H9 (cell line): ENCODE results near the gene ABHD16B. TPM values are rescaled to one million over a fixed set of nuclear protein-coding genes. Genes with fewer than 3 reads are reported as not detected.

Source experiments
- DNase-seq: peaks from one replicate; pipeline ENCODE4 v3.0.0-alpha.2; 2017
- H2AFZ ChIP-seq: one replicate; pipeline ENCODE4 v1.6.1; 2013; ENCODE audit warnings: mild to moderate bottlenecking, low read length, control low read depth, moderate library complexity
- H2AK5ac ChIP-seq: 2 replicates; pipeline ENCODE4 v1.6.1; 2013; ENCODE audit warnings: low read length, control low read depth, mixed read lengths; ENCODE audit not compliant: insufficient read length
- H2BK120ac ChIP-seq: one replicate; pipeline ENCODE4 v1.6.1; 2013; ENCODE audit warnings: low read depth, mild to moderate bottlenecking, low read length, control low read depth, inconsistent platforms; ENCODE audit not compliant: poor library complexity, severe bottlenecking
- H2BK12ac ChIP-seq: 2 replicates; pipeline ENCODE4 v1.6.1; 2013; ENCODE audit warnings: low read length, control low read depth, mixed read lengths, low read depth; ENCODE audit not compliant: insufficient read length
- H2BK15ac ChIP-seq: 2 replicates; pipeline ENCODE4 v1.6.1; 2013; ENCODE audit warnings: low read depth, low read length, control low read depth
- H2BK20ac ChIP-seq: one replicate; pipeline ENCODE4 v1.6.1; 2013; ENCODE audit warnings: low read depth, mild to moderate bottlenecking, low read length, control low read depth, inconsistent platforms; ENCODE audit not compliant: poor library complexity, severe bottlenecking
- H2BK5ac ChIP-seq: 2 replicates; pipeline ENCODE4 v1.6.1; 2013; ENCODE audit warnings: low read length, control low read depth, mixed read lengths; ENCODE audit not compliant: insufficient read length
- H3K14ac ChIP-seq: 2 replicates; pipeline ENCODE4 v1.6.1; 2013; ENCODE audit warnings: low read length, control low read depth; ENCODE audit not compliant: insufficient read depth
- H3K18ac ChIP-seq: 2 replicates; pipeline ENCODE4 v1.6.1; 2013; ENCODE audit warnings: low read depth, mild to moderate bottlenecking, mixed read lengths, low read length, control low read depth; ENCODE audit not compliant: insufficient read length
- H3K23ac ChIP-seq: 2 replicates; pipeline ENCODE4 v1.6.1; 2013; ENCODE audit warnings: low read length, control low read depth, mixed read lengths, low read depth; ENCODE audit not compliant: insufficient read length
- H3K23me2 ChIP-seq: 2 replicates; pipeline ENCODE4 v1.6.1; 2013; ENCODE audit warnings: low read depth, mild to moderate bottlenecking, mixed read lengths, low read length, control low read depth; ENCODE audit not compliant: insufficient read length, poor library complexity, severe bottlenecking
- H3K27ac ChIP-seq: 2 replicates; pipeline ENCODE4 v1.5.1; 2013; ENCODE audit warnings: low read length, control low read depth, mixed read lengths, low read depth; ENCODE audit not compliant: insufficient read length
- H3K27me3 ChIP-seq: 2 replicates; pipeline ENCODE4 v1.6.1; 2013; ENCODE audit warnings: low read length, control low read depth, inconsistent platforms; ENCODE audit not compliant: insufficient read depth
- H3K4ac ChIP-seq: 2 replicates; pipeline ENCODE4 v1.6.1; 2013; ENCODE audit warnings: low read depth, mild to moderate bottlenecking, control low read depth, inconsistent platforms, low read length, moderate library complexity
- H3K4me1 ChIP-seq: 2 replicates; pipeline ENCODE4 v1.6.1; 2013; ENCODE audit warnings: low read length, control low read depth, inconsistent platforms; ENCODE audit not compliant: insufficient read depth
- H3K4me2 ChIP-seq: 2 replicates; pipeline ENCODE4 v1.6.1; 2013; ENCODE audit warnings: low read length, control low read depth, mixed read lengths; ENCODE audit not compliant: insufficient read length, insufficient read depth
- H3K56ac ChIP-seq: 2 replicates; pipeline ENCODE4 v1.6.1; 2013; ENCODE audit warnings: low read depth, mild to moderate bottlenecking, mixed read lengths, low read length, control low read depth; ENCODE audit not compliant: insufficient read length
- H3K79me1 ChIP-seq: 2 replicates; pipeline ENCODE4 v1.6.1; 2013; ENCODE audit warnings: low read depth, mild to moderate bottlenecking, moderate library complexity, low read length, control low read depth, inconsistent platforms; ENCODE audit not compliant: insufficient read depth, poor library complexity, severe bottlenecking
- H3K79me2 ChIP-seq: 2 replicates; pipeline ENCODE4 v1.6.1; 2013; ENCODE audit warnings: low read length, control low read depth, inconsistent platforms; ENCODE audit not compliant: insufficient read depth
- H3K9ac ChIP-seq: 2 replicates; pipeline ENCODE4 v1.6.1; 2013; ENCODE audit warnings: low read length, control low read depth, mixed read lengths; ENCODE audit not compliant: insufficient read length; ENCODE audit errors: extremely low read depth
- H3K9me3 ChIP-seq: one replicate; pipeline ENCODE4 v1.6.1; 2013; ENCODE audit warnings: low read depth, low read length, inconsistent platforms; ENCODE audit not compliant: control insufficient read depth
- H3T11ph ChIP-seq: one replicate; pipeline ENCODE4 v1.6.1; 2013; ENCODE audit warnings: mild to moderate bottlenecking, low read length, control low read depth, inconsistent platforms
- H4K20me1 ChIP-seq: one replicate; pipeline ENCODE4 v1.6.1; 2013; ENCODE audit not compliant: control insufficient read depth, insufficient read length, insufficient read depth
- H4K5ac ChIP-seq: 2 replicates; pipeline ENCODE4 v1.6.1; 2013; ENCODE audit warnings: low read depth, mild to moderate bottlenecking, mixed read lengths, low read length, control low read depth; ENCODE audit not compliant: insufficient read length
- H4K8ac ChIP-seq: replicated peaks from 2 replicates; pipeline ENCODE4 v1.6.1; 2013; ENCODE audit warnings: low read length, control low read depth, mixed read lengths, low read depth; ENCODE audit not compliant: insufficient read length
- H4K91ac ChIP-seq: 2 replicates; pipeline ENCODE4 v1.6.1; 2013; ENCODE audit warnings: low read depth, mild to moderate bottlenecking, moderate library complexity, mixed read lengths, low read length, control low read depth; ENCODE audit not compliant: insufficient read length
- H3K27ac Mint-ChIP-seq, 3 experiments: 2 replicates in 2 of 3; 3 replicates in 1 of 3; pipeline ENCODE4 v1.8.0; 2020 to 2021; ENCODE audit warnings: mixed read lengths in 3 of 3, mild to moderate bottlenecking in 1 of 3, moderate library complexity in 1 of 3
- H3K27me3 Mint-ChIP-seq: 2 replicates; pipeline ENCODE4 v1.8.0; 2021; ENCODE audit warnings: low read depth, mild to moderate bottlenecking, moderate library complexity, mixed read lengths
- H3K36me3 Mint-ChIP-seq, 3 experiments: 2 replicates in 2 of 3; 3 replicates in 1 of 3; pipeline ENCODE4 v1.8.0; 2020 to 2021; ENCODE audit warnings: low read depth in 3 of 3, mixed read lengths in 3 of 3; ENCODE audit not compliant: insufficient read depth in 1 of 3
- H3K4me1 Mint-ChIP-seq, 2 experiments: 2 replicates each; pipeline ENCODE4 v1.8.0; 2020; ENCODE audit warnings: mixed read lengths in 2 of 2
- H3K4me3 Mint-ChIP-seq, 2 experiments: 2 replicates in 1 of 2; 3 replicates in 1 of 2; pipeline ENCODE4 v1.8.0; 2020 to 2021; ENCODE audit warnings: mild to moderate bottlenecking in 2 of 2, mixed read lengths in 2 of 2, moderate library complexity in 1 of 2
- H3K9me3 Mint-ChIP-seq, 2 experiments: 2 replicates in 1 of 2; 3 replicates in 1 of 2; pipeline ENCODE4 v1.8.0; 2020; ENCODE audit warnings: mild to moderate bottlenecking in 2 of 2, mixed read lengths in 2 of 2, moderate library complexity in 1 of 2
- CTCF ChIP-seq: fragments of 200-600 bp; sonication (generic); conservative IDR thresholded peaks from 3 replicates; pipeline ENCODE4 v1.8.0; 2021; ENCODE audit warnings: antibody characterized with exemption, mild to moderate bottlenecking
- WGBS: extraction: QIAGEN DNeasy Blood & Tissue Kit; methylation state at CpG from one replicate; pipeline ENCODE4 v1.1.7; 2013; ENCODE audit warnings: missing lambda C conversion rate, low lambda C conversion rate, mixed read lengths; ENCODE audit not compliant: insufficient read length; ENCODE audit errors: extremely low coverage; 5-methylcytosine and 5-hydroxymethylcytosine counted together
- total RNA-seq: library from RNA; stranded (reverse); gene quantifications from 2 replicates; pipeline ENCODE4 v1.2.1, GENCODE V29; 2021

Gene ABHD16B
- total RNA-seq, 1 experiment from 2014 or later, result not detected

- Histone ChIP-seq H4K8ac (no peak overlapping the region), H4K20me1 (no peaks in the 10 kb centered on the region), H3K9ac (no peak overlapping the region), H2BK15ac (no peak overlapping the region), H4K91ac (no peak overlapping the region), H3K14ac (no peak overlapping the region), H3K27me3 (no peaks in the 10 kb centered on the region), H2BK120ac (no peak overlapping the region), H2BK12ac (no peak overlapping the region), H3K18ac (no peak overlapping the region), H2BK20ac (no peak overlapping the region), H3K23ac (no peak overlapping the region), H3K27ac (no peak overlapping the region), H3K4me1 (no peaks in the 10 kb centered on the region), H3K56ac (no peak overlapping the region), H3T11ph (no peak overlapping the region), H3K79me2 (peaks cover 2% of the 10 kb centered on the region; the same call in 1 of the 2 replicates), H3K4ac (no peak overlapping the region), H3K79me1 (peaks cover 4% of the 10 kb centered on the region), H3K9me3 (no peaks in the 10 kb centered on the region), H2AFZ (no peak overlapping the region), H3K4me2 (no peak overlapping the region), H2AK5ac (no peak overlapping the region), H4K5ac (no peak overlapping the region), H2BK5ac (no peak overlapping the region), H3K23me2 (no peaks in the 10 kb centered on the region)
- DNase-seq, result no peak
- peaks cover 0 to 2% (median 2%) of the 10 kb centered on the region in 3 experiments; a peak in 2 of 7 replicates for H3K36me3 Mint-ChIP-seq
- H3K9me3 Mint-ChIP-seq, result no peaks in the 10 kb centered on the region
- 0 out of 4 replicates have a peak, but pooled peaks cover 0 to 3% of the 10 kb centered on the region in 2 experiments for H3K4me1 Mint-ChIP-seq
- TF ChIP-seq CTCF, result no peak
- no peaks in the 10 kb centered on the region for H3K27me3 Mint-ChIP-seq
- WGBS, result no CpG with 5 or more reads among the region's 11 CpGs
- no peak overlapping the region for H3K4me3 Mint-ChIP-seq
- peak overlapping the region in 2 of 3 experiments; percentile 65 to 71; a peak in 2 of 7 replicates for H3K27ac Mint-ChIP-seq
Measured at GRCh38 chr20:63903796-63904561, 42.7 kb downstream of the ABHD16B start.
